GM12864 (cell line): ENCODE data around the gene MRPL46.
A peak's percentile ranks its signal among the peaks of the same experiment; 100 is the strongest.

Source experiments
- DNase-seq: peaks from one replicate; pipeline ENCODE4 v3.0.0-alpha.2; 2011; ENCODE audit warnings: low read depth
- H3K4me3 ChIP-seq: 2 replicates; pipeline ENCODE4 v1.5.1; 2011; ENCODE audit warnings: mild to moderate bottlenecking, low read depth, low read length, control low read depth
- CTCF ChIP-seq: IDR thresholded peaks from 2 replicates; pipeline ENCODE4 v1.5.1; 2011; ENCODE audit warnings: low read depth, mild to moderate bottlenecking, moderate library complexity, low read length, control low read depth, inconsistent platforms; ENCODE audit errors: missing control alignments

The MRPL46 gene

GRCh38 chr15:88454867-88455810 is 12.0 kb downstream of the MRPL46 start:
- peak; percentile 85 for TF ChIP-seq CTCF
- DNase-seq = no peak
- H3K4me3 ChIP-seq = no peak overlapping the region

- no peak for TF ChIP-seq CTCF
- H3K4me3 ChIP-seq = no peak overlapping the region
- no peak for DNase-seq
These were observed 13.0 kb downstream of the MRPL46 start for GRCh38 chr15:88454236-88454635.

GRCh38 chr15:88453651-88454050 is 13.5 kb downstream of the MRPL46 start:
- H3K4me3 ChIP-seq = no peak overlapping the region
- no peak for TF ChIP-seq CTCF
- DNase-seq = no peak

- TF ChIP-seq CTCF = peak; percentile 92
- H3K4me3 ChIP-seq = no peak overlapping the region
- no peak for DNase-seq
These were observed 16.9 kb downstream of the MRPL46 start for GRCh38 chr15:88450125-88450798.

- H3K4me3 ChIP-seq = no peak overlapping the region
- no peak for TF ChIP-seq CTCF
- no peak for DNase-seq
These were observed 17.6 kb downstream of the MRPL46 start for GRCh38 chr15:88449581-88449980.

- no peak for TF ChIP-seq CTCF
- no peak for DNase-seq
- no peak overlapping the region for H3K4me3 ChIP-seq
These were observed 18.2 kb downstream of the MRPL46 start for GRCh38 chr15:88448991-88449461.
